Measurements from ENCODE around the gene RFLNA.

RFLNA gene

DNA sequence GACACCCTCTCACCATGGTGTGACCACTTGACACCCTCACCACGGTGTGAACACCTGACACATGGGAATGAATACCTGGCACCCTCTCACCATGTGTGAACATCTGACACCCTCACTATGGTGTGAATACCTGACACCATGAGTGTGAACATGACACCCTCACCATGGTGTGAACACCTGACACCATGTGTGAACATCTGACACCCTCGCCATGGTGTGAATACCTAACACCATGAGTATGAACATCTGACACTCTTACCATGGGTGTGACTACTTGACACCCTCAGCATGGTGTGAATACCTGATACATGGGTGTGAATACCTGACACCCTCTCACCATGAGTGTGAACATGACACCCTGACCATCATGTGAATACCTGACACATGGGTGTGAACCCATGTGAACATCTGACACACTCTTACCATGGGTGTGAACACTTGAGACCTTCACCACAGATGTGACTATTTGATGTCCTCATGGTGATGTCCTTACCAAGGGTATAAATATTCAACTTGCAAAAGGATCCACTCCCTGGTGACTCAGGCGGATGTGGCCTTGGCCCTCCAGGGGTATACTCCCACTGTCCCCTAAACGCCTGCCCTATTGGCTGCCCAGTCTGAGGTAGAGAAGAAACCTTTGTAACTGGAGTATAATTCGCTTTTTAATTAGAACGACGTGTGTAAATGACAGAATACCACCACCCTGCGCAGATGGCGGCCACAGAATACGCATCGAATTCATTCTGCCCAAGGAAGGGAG is 29.1 kb downstream of the RFLNA start:
- peak overlapping the region in 2 of 5 donors; percentile 23 to 30 for H3K4me3 ChIP-seq (ENCODE audit: low read depth in 1 of 5, low read length in 5 of 5)
- H3K4me1 ChIP-seq (ENCODE audit: control insufficient read depth in 5 of 5, insufficient read depth in 5 of 5, low read length in 5 of 5): peaks cover 9 to 18% (median 12%) of the 10 kb centered on the region in 5 donors
- peaks cover 8 to 21% (median 17%) of the 10 kb centered on the region in 5 donors for H3K9me3 ChIP-seq (ENCODE audit: control insufficient read depth in 5 of 5, low read length in 5 of 5)
- peaks cover 0 to 49% (median 46%) of the 10 kb centered on the region in 5 donors for H3K36me3 ChIP-seq (ENCODE audit: control insufficient read depth in 5 of 5, insufficient read depth in 5 of 5, low read length in 5 of 5)
- H3K27ac ChIP-seq (ENCODE audit: low read depth, low read length): no peak overlapping the region
- H3K27me3 ChIP-seq (ENCODE audit: control insufficient read depth in 5 of 5, insufficient read depth in 4 of 5, low read length in 5 of 5): peaks cover 0 to under 1% (median 0%) of the 10 kb centered on the region in 5 donors
- peak overlapping the region in 1 of 5 donors; percentile 75 for H3K9ac ChIP-seq (ENCODE audit: low read length in 5 of 5)

DNA sequence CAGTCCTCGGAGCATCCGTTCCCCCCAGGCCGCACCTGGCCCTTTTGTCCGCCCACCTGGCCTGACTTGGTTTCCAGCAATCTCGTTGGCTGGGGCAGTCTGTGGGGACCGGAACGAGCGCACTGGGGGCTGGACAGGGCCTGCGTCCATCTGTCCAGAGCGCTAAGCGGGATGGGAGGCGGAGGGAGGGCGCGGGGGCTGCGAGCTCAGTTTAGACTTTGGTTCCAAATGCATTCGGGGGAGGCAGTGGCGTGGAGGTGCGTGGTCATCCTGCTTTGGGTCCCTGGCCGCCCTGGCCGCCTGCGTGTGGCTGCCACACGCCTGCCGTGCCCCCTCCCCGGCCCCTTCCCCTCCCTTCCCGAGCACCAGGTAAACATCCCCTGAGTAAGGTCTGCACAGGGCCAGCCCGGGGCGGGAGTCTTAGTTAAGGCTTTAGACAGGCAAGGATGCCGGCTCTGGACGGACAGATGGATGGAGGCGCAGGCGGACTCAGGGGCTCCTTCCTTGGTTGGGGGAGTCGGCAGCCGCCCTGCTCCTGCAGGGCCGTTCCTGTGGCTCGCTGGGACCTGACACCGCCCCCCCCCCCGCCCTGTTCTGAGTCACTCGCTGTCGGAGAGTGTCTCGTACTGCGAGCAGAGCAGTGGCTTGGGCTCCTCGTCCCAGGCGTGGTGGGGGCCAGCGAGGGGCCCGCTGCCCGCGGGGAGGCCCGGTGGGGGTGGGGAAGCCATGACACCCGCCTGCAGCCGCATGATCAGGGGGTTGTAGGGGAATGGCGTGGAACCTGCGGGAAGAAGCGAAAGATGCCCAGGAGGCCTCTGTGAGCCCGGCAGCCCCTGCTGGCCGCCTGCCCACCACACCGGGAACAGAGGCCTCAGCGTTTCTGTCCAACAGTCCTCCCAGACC is 30.2 kb downstream of the RFLNA start:
- Histone ChIP-seq H3K4me1 (ENCODE audit: control insufficient read depth in 5 of 5, insufficient read depth in 5 of 5, low read length in 5 of 5) (peaks cover 9 to 18% (median 12%) of the 10 kb centered on the region in 5 donors), H3K27me3 (ENCODE audit: control insufficient read depth in 5 of 5, insufficient read depth in 4 of 5, low read length in 5 of 5) (no peaks in the 10 kb centered on the region), H3K36me3 (ENCODE audit: control insufficient read depth in 5 of 5, insufficient read depth in 5 of 5, low read length in 5 of 5) (peaks cover 0 to 60% (median 57%) of the 10 kb centered on the region in 5 donors), H3K4me3 (ENCODE audit: low read depth in 1 of 5, low read length in 5 of 5) (no peak overlapping the region), H3K9ac (ENCODE audit: low read length in 5 of 5) (no peak overlapping the region), H3K27ac (ENCODE audit: low read depth, low read length) (no peak overlapping the region), H3K9me3 (ENCODE audit: control insufficient read depth in 5 of 5, low read length in 5 of 5) (peaks cover 8 to 21% (median 17%) of the 10 kb centered on the region in 5 donors)

DNA sequence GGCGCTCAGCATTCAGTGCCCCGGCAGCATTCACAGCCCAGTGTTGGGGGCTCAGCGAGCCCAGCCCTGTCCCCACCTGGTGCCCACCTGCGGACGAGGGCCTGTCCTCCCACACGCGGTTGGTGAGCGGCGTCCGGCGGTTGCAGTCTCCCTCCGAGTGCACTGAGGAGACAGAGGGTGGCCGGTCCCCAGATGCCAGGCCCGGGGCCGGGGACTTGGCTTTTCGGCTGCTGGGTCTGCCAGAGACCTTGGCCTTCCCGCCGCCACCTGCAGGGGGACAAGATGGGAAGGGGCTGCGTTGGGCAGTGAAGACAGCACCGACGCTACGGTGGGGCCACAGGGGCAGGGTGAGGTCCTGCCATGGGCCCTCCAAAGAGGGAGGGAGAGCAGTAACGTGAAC is 31.2 kb downstream of the RFLNA start:
- Histone ChIP-seq H3K4me3 (ENCODE audit: low read depth in 1 of 5, low read length in 5 of 5) (no peak overlapping the region), H3K27ac (ENCODE audit: low read depth, low read length) (no peak overlapping the region), H3K27me3 (ENCODE audit: control insufficient read depth in 5 of 5, insufficient read depth in 4 of 5, low read length in 5 of 5) (no peaks in the 10 kb centered on the region), H3K4me1 (ENCODE audit: control insufficient read depth in 5 of 5, insufficient read depth in 5 of 5, low read length in 5 of 5) (peaks cover 9 to 18% (median 12%) of the 10 kb centered on the region in 5 donors), H3K36me3 (ENCODE audit: control insufficient read depth in 5 of 5, insufficient read depth in 5 of 5, low read length in 5 of 5) (peaks cover 0 to 70% (median 65%) of the 10 kb centered on the region in 5 donors), H3K9me3 (ENCODE audit: control insufficient read depth in 5 of 5, low read length in 5 of 5) (peaks cover 8 to 21% (median 17%) of the 10 kb centered on the region in 5 donors), H3K9ac (ENCODE audit: low read length in 5 of 5) (no peak overlapping the region)

DNA sequence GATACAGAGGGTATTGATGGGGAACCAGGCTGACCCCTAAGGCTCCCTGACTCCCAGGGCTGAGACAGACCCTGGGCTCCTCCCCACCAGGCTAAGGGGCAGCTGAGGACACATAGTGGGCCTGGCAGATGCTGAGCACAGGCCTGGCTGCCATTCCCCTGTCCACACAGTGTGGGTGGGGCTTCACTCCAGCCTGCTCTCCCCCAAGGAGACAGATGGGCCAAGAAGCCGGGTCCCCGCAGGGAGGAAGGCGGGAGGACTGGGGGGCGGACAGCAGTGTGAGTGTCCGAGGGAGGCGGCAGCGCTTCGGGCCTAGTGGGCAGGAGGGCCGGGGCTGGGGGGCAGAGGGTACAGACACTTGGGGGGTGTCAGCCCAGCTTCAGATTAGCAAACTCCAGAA is 32.0 kb downstream of the RFLNA start:
- H3K36me3 ChIP-seq (ENCODE audit: control insufficient read depth in 5 of 5, insufficient read depth in 5 of 5, low read length in 5 of 5): peaks cover 0 to 78% (median 73%) of the 10 kb centered on the region in 5 donors
- H3K4me3 ChIP-seq (ENCODE audit: low read depth in 1 of 5, low read length in 5 of 5): no peak overlapping the region
- peaks cover 6 to 18% (median 12%) of the 10 kb centered on the region in 5 donors for H3K4me1 ChIP-seq (ENCODE audit: control insufficient read depth in 5 of 5, insufficient read depth in 5 of 5, low read length in 5 of 5)
- no peaks in the 10 kb centered on the region for H3K27me3 ChIP-seq (ENCODE audit: control insufficient read depth in 5 of 5, insufficient read depth in 4 of 5, low read length in 5 of 5)
- no peak overlapping the region for H3K9ac ChIP-seq (ENCODE audit: low read length in 5 of 5)
- H3K27ac ChIP-seq (ENCODE audit: low read depth, low read length): no peak overlapping the region
- H3K9me3 ChIP-seq (ENCODE audit: control insufficient read depth in 5 of 5, low read length in 5 of 5): peaks cover 8 to 21% (median 17%) of the 10 kb centered on the region in 5 donors

DNA sequence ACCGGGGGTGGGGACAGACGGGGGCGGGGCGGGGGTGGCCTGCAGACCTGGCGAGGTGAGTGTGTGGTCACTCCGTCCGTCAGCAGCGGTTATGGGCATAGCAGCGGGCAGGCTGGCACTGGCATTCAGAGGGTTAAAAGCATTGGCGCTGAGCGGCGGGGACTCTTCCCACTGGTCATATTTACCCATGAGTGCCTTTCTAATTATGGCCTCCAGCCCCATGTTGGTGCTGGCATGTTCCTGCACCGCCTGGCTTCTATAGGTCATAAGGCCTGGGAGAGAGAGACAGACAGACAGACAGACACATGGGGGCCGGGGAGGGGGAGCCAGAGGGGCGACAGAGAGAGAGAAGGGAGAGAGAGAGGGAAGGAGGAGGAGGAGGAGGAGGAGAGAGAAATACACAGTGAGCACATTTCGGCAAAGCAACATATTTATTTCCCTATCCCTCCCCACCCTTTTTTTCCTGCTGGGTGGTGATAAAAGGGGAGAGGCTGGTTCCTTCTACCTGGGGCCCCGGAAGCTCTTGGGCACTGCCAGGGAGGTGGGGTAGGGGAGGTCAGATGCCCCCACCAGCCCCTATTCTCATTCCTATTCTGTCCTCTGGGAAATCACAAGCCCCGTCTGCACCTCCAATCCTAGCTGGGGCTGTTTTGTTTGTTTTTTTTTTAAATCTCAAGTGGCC is 32.6 kb downstream of the RFLNA start:
- Histone ChIP-seq H3K4me3 (ENCODE audit: low read depth in 1 of 5, low read length in 5 of 5) (no peak overlapping the region), H3K27ac (ENCODE audit: low read depth, low read length) (no peak overlapping the region), H3K9ac (ENCODE audit: low read length in 5 of 5) (no peak overlapping the region), H3K27me3 (ENCODE audit: control insufficient read depth in 5 of 5, insufficient read depth in 4 of 5, low read length in 5 of 5) (no peaks in the 10 kb centered on the region), H3K36me3 (ENCODE audit: control insufficient read depth in 5 of 5, insufficient read depth in 5 of 5, low read length in 5 of 5) (peaks cover 0 to 84% (median 79%) of the 10 kb centered on the region in 5 donors), H3K4me1 (ENCODE audit: control insufficient read depth in 5 of 5, insufficient read depth in 5 of 5, low read length in 5 of 5) (peaks cover 6 to 18% (median 12%) of the 10 kb centered on the region in 5 donors), H3K9me3 (ENCODE audit: control insufficient read depth in 5 of 5, low read length in 5 of 5) (peaks cover 8 to 21% (median 17%) of the 10 kb centered on the region in 5 donors)

DNA sequence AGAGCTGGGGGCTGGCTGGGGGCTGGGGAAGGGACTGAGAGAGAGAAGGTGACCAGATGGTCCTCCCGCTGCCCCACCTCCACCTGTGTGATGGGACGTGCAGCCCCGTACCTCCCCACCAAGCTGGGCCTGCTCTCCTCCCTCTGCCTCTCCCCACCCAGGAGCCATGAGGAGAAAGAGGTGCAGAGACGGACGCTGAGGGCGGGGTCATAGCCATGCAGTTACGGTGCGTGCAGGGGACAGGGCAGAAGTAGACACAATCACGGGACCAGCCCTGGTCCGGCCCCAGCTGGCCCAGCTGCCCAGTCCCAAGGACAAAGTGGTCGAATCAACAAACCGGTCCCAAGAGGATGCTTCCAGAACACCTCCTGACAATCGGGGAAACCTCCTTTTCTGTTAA is 33.2 kb downstream of the RFLNA start:
- no peak overlapping the region for H3K27ac ChIP-seq (ENCODE audit: low read depth, low read length)

DNA sequence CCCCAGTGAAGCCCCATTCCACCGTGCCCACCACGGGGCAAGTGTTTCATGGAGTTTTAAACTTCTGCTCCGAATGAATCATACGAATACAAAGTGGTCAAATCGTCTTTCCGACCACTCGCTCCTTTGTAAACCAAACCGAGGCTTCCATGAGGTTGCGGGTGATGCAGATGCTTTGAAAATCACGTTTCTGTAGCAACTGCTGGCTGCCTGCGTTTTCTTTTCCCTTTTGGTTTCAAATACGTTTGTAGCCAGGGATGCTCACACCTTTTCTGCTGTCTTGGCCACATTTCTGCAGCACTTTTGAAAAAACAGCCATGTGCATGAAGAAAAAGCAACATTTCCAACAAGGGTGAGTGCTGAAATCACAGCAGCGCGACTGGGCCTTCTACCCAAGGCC is 33.7 kb downstream of the RFLNA start:
- Histone ChIP-seq H3K36me3 (ENCODE audit: control insufficient read depth in 5 of 5, insufficient read depth in 5 of 5, low read length in 5 of 5) (peaks cover 0 to 90% (median 85%) of the 10 kb centered on the region in 5 donors), H3K4me1 (ENCODE audit: control insufficient read depth in 5 of 5, insufficient read depth in 5 of 5, low read length in 5 of 5) (peaks cover 5 to 18% (median 12%) of the 10 kb centered on the region in 5 donors), H3K9ac (ENCODE audit: low read length in 5 of 5) (no peak overlapping the region), H3K27me3 (ENCODE audit: control insufficient read depth in 5 of 5, insufficient read depth in 4 of 5, low read length in 5 of 5) (no peaks in the 10 kb centered on the region), H3K9me3 (ENCODE audit: control insufficient read depth in 5 of 5, low read length in 5 of 5) (peaks cover 5 to 11% (median 9%) of the 10 kb centered on the region in 5 donors), H3K27ac (ENCODE audit: low read depth, low read length) (no peak overlapping the region), H3K4me3 (ENCODE audit: low read depth in 1 of 5, low read length in 5 of 5) (no peak overlapping the region)

More for the DNA sequence above, 33.2 kb downstream of the RFLNA start:
- peaks cover 0 to 90% (median 85%) of the 10 kb centered on the region in 5 donors for H3K36me3 ChIP-seq (ENCODE audit: control insufficient read depth in 5 of 5, insufficient read depth in 5 of 5, low read length in 5 of 5)
- H3K9ac ChIP-seq (ENCODE audit: low read length in 5 of 5): no peak overlapping the region
- no peak overlapping the region for H3K4me3 ChIP-seq (ENCODE audit: low read depth in 1 of 5, low read length in 5 of 5)
- no peaks in the 10 kb centered on the region for H3K27me3 ChIP-seq (ENCODE audit: control insufficient read depth in 5 of 5, insufficient read depth in 4 of 5, low read length in 5 of 5)
- peaks cover 8 to 15% (median 13%) of the 10 kb centered on the region in 5 donors for H3K9me3 ChIP-seq (ENCODE audit: control insufficient read depth in 5 of 5, low read length in 5 of 5)
- peaks cover 6 to 18% (median 12%) of the 10 kb centered on the region in 5 donors for H3K4me1 ChIP-seq (ENCODE audit: control insufficient read depth in 5 of 5, insufficient read depth in 5 of 5, low read length in 5 of 5)

DNA sequence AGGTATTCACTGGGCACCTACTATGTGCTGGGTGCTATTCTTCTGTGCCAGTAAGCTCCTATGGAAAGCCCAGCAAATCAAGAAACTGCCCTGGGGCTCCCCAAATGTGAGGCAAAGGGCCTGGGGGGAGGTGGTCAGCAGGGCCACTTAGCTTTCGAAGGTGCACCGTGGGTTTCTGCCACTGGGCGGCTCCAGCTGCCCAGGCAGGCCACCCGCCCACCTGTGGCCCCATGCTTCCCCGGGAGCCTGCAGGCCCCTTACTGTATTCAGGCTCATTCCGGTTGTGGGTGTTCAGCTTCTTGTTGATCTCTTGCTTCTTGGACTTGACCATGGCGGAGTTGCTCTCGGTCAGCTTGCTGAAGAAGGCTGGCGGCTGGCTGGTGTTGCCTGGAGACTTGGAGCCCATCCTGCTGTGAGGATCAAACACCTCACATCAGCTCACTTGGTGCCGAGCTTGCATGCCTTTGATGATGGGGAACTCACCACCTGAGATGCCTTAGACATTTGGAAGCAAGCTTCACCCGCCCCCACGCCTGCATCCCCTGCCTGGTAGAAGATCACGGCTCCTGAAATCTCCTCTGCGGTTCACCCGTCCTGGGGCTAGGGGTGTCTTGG is 37.3 kb downstream of the RFLNA start:
- Histone ChIP-seq H3K4me1 (ENCODE audit: control insufficient read depth in 5 of 5, insufficient read depth in 5 of 5, low read length in 5 of 5) (peaks cover 0 to 11% (median 9%) of the 10 kb centered on the region in 5 donors), H3K9ac (ENCODE audit: low read length in 5 of 5) (no peak overlapping the region), H3K9me3 (ENCODE audit: control insufficient read depth in 5 of 5, low read length in 5 of 5) (no peaks in the 10 kb centered on the region), H3K27me3 (ENCODE audit: control insufficient read depth in 5 of 5, insufficient read depth in 4 of 5, low read length in 5 of 5) (no peaks in the 10 kb centered on the region), H3K4me3 (ENCODE audit: low read depth in 1 of 5, low read length in 5 of 5) (no peak overlapping the region), H3K36me3 (ENCODE audit: control insufficient read depth in 5 of 5, insufficient read depth in 5 of 5, low read length in 5 of 5) (peaks cover 0 to 93% (median 90%) of the 10 kb centered on the region in 5 donors), H3K27ac (ENCODE audit: low read depth, low read length) (no peak overlapping the region)

DNA sequence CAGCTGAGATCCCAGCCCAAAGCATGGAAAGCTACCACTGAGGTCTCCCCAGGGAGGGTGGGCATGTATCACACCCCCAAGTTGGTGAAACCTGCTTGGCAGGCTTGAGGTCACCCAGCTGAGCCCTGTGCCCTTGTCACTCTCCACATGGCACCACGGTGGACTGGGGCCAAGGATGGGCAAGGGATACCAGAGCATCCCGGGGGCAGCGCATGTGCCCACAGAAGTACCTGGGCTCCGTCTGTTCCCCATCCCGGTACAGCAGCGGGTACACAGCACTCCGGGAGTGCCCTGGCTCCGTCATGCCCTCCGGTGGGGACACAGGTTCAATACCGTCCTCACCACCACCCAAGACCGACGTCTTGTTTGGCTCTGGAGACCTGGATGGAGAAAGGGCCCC is 38.0 kb downstream of the RFLNA start:
- Histone ChIP-seq H3K9me3 (ENCODE audit: control insufficient read depth in 5 of 5, low read length in 5 of 5) (no peaks in the 10 kb centered on the region), H3K4me1 (ENCODE audit: control insufficient read depth in 5 of 5, insufficient read depth in 5 of 5, low read length in 5 of 5) (peaks cover 0 to 4% (median 4%) of the 10 kb centered on the region in 5 donors), H3K9ac (ENCODE audit: low read length in 5 of 5) (no peak overlapping the region), H3K36me3 (ENCODE audit: control insufficient read depth in 5 of 5, insufficient read depth in 5 of 5, low read length in 5 of 5) (peaks cover 0 to 97% (median 94%) of the 10 kb centered on the region in 5 donors), H3K27me3 (ENCODE audit: control insufficient read depth in 5 of 5, insufficient read depth in 4 of 5, low read length in 5 of 5) (no peaks in the 10 kb centered on the region), H3K4me3 (ENCODE audit: low read depth in 1 of 5, low read length in 5 of 5) (no peak overlapping the region), H3K27ac (ENCODE audit: low read depth, low read length) (no peak overlapping the region)
